Prostate gland (tissue), 2 donors: ENCODE data around the gene ROR1. TPM values are rescaled to one million over a fixed set of nuclear protein-coding genes. Genes with fewer than 3 reads are reported as not detected.

Experiments used
- DNase-seq: peaks from one replicate; pipeline ENCODE4 v3.0.0-alpha.2; 2019; ENCODE audit warnings: low spot score
- H3K27ac ChIP-seq, 2 donors: fragments of 200-600 bp; sonication (generic); 2 replicates each; pipeline ENCODE4 v1.5.1; 2017 to 2019
- H3K27me3 ChIP-seq: fragments of 200-600 bp; sonication (generic); replicated peaks from 2 replicates; pipeline ENCODE4 v1.5.1; 2019; ENCODE audit not compliant: insufficient read depth
- H3K36me3 ChIP-seq, 2 donors: fragments of 200-600 bp; sonication (generic); 1 replicate in 1 of 2; 2 replicates in 1 of 2; pipeline versions ENCODE4 v1.5.1 to v1.8.1; 2017 to 2019
- H3K4me1 ChIP-seq: fragments of 200-600 bp; sonication (generic); replicated peaks from 2 replicates; pipeline ENCODE4 v1.5.1; 2019
- H3K4me3 ChIP-seq, 2 donors: fragments of 200-600 bp; sonication (generic); 2 replicates each; pipeline ENCODE4 v1.5.1; 2017 to 2019
- H3K9me3 ChIP-seq: fragments of 200-600 bp; sonication (generic); 2 replicates; pipeline ENCODE4 v1.5.1; 2017
- POLR2A ChIP-seq: fragments of 450-650 bp; IDR thresholded peaks from one replicate; pipeline ENCODE4 v1.6.1; 2016; ENCODE audit warnings: antibody characterized with exemption, mild to moderate bottlenecking
- POLR2AphosphoS5 ChIP-seq: sonication (generic); formaldehyde crosslinking; IDR thresholded peaks from one replicate; pipeline ENCODE4 v1.6.1; 2017; ENCODE audit warnings: antibody characterized with exemption
- WGBS: methylation state at CpG from one replicate; pipeline ENCODE4 v1.1.5; 2018; 5-methylcytosine and 5-hydroxymethylcytosine counted together
- intact Hi-C: fragments of 100-400 bp; cut with DNase I; formaldehyde crosslinking; loops from one replicate; pipeline ENCODE4 v1.14.2; 2022
- total RNA-seq, 2 donors: library from RNA; depleted of rRNA; stranded (reverse); fragments of >200 nt; gene quantifications; one replicate each; pipeline ENCODE4 v1.1.0, GENCODE V29; 2016
- TF ChIP-seq, protein P1 (sequence below), 4 experiments: fragments of 200-600 bp in 2 of 4; fragments of 450-650 bp in 2 of 4; sonication (generic) in 2 of 4; IDR thresholded peaks; 1 replicate in 3 of 4; 2 replicates in 1 of 4; pipeline ENCODE4 v1.5.1; 2016 to 2019; ENCODE audit warnings: antibody characterized with exemption in 4 of 4, mild to moderate bottlenecking in 2 of 4, moderate library complexity in 2 of 4

The ROR1 gene
- total RNA-seq, 2 donors from 2014 or later, result 7.3 to 11.1 TPM

DNA sequence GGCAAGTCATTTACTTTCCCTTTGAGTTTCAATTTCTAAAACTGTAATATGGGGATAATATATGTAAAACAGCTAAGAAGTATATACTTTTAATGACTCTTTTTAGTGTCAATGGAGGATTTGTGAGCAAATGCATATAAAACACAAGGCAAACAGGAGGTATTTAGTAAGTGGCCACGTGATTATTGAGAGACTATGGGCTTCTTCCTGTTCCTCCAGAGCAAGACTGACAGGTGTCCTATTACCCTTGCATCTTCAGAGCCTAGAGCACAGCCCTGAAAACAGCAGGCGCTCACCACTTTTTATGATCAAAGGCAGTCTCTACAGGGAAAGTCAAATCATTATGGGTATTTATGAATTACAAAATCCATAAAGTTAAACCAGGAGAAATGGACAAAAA lies 941 bp upstream of the ROR1 start:
- TF ChIP-seq, protein P1, sequence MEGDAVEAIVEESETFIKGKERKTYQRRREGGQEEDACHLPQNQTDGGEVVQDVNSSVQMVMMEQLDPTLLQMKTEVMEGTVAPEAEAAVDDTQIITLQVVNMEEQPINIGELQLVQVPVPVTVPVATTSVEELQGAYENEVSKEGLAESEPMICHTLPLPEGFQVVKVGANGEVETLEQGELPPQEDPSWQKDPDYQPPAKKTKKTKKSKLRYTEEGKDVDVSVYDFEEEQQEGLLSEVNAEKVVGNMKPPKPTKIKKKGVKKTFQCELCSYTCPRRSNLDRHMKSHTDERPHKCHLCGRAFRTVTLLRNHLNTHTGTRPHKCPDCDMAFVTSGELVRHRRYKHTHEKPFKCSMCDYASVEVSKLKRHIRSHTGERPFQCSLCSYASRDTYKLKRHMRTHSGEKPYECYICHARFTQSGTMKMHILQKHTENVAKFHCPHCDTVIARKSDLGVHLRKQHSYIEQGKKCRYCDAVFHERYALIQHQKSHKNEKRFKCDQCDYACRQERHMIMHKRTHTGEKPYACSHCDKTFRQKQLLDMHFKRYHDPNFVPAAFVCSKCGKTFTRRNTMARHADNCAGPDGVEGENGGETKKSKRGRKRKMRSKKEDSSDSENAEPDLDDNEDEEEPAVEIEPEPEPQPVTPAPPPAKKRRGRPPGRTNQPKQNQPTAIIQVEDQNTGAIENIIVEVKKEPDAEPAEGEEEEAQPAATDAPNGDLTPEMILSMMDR (IDR thresholded peaks at IDR 0.05), result no peak
- no peak for TF ChIP-seq POLR2AphosphoS5
- Histone ChIP-seq H3K36me3 (no peaks in the 10 kb centered on the region), H3K27me3 (no peaks in the 10 kb centered on the region), H3K4me1 (no peaks in the 10 kb centered on the region), H3K9me3 (no peaks in the 10 kb centered on the region), H3K27ac (no peak overlapping the region), H3K4me3 (no peak overlapping the region)
- WGBS, result 66% methylated on average over 2 of the region's 2 CpGs
- DNase-seq, result no peak
- intact Hi-C loops, result loop anchor here (10.0 kb wide), 1 partner anchor 392 kb away; no protein-coding TSS in a partner anchor

DNA sequence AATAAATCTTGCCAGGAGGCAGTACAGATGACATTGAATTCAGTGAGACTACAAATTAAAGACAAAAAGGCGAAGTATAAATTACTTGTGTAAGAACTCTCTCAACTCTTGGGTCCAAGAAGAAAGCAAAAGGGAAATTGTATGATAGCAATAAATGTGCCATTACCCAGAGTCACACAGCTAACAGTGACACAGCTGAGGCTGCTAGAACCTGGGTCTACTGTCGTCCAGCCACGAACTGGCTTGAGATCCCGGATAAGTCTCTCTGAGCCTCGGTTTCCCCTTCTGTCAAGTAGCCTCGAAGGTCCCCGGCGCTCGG lies 362 bp upstream of the ROR1 start:
- Histone ChIP-seq H3K27me3 (no peaks in the 10 kb centered on the region), H3K9me3 (no peaks in the 10 kb centered on the region), H3K27ac (peak overlapping the region; percentile 77 to 80), H3K4me1 (no peaks in the 10 kb centered on the region), H3K36me3 (no peaks in the 10 kb centered on the region), H3K4me3 (peak overlapping the region; percentile 54 to 55)
- WGBS, result 6% methylated on average over 9 of the region's 9 CpGs
- TF ChIP-seq POLR2AphosphoS5 (no peak), POLR2A (no peak)
- TF ChIP-seq, protein P1 (IDR thresholded peaks at IDR 0.05), result no peak
- intact Hi-C loops, result loop anchor here (10.0 kb wide), 1 partner anchor 391 kb away; no protein-coding TSS in a partner anchor
- no peak for DNase-seq

DNA sequence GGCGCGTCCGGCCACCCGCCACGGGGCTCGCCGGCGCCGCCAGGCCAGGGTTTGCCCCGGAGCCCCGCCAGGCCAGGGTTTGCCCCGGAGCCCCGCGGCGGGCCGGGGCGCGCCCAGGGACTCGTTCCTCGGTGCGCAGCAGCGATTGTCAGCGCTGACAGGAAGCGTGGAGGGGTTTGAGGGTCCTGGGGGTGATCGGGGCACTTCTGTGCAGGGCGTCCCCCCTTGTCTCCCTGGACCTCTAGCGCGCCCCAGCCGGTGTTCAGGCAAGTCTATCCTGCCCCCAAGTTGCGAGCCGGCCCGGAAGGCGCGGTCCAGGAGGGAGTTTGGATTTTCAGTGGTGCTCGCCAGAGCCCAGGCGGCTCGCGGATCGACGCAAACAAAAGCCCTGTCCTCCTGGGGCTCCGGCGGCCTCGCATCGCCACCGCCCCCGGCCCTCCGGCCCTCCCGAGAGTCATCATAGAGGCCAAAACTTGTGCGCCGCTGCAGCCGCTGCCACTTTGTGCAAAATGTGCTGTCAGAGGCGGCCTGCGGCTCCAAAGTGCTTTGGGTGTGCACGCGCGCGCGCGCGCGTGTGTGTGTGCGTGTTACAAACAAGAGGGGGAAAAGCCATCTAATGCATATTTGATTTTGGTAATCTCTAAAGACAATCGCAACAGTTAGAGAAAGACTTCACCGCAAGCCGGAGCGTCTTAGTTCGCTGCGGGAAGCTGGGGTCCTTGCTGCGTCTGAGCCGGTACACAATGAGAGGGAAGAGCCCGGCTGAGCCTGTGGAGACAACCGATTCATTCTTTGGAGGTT lies 1.0 kb downstream of the ROR1 start:
- Histone ChIP-seq H3K27me3 (no peaks in the 10 kb centered on the region), H3K27ac (peak overlapping the region; percentile 77 to 80), H3K9me3 (no peaks in the 10 kb centered on the region), H3K36me3 (no peaks in the 10 kb centered on the region), H3K4me3 (peak overlapping the region; percentile 54 to 55), H3K4me1 (no peaks in the 10 kb centered on the region)
- intact Hi-C loops, result loop anchor here (2.0 to 10.0 kb wide), 6 partner anchors 76 to 466 kb away; no protein-coding TSS in a partner anchor
- DNase-seq, result no peak
- WGBS, result 1% methylated on average over 62 of the region's 72 CpGs
- TF ChIP-seq, protein P1 (IDR thresholded peaks at IDR 0.05), result no peak
- TF ChIP-seq POLR2AphosphoS5 (no peak), POLR2A (no peak)

DNA sequence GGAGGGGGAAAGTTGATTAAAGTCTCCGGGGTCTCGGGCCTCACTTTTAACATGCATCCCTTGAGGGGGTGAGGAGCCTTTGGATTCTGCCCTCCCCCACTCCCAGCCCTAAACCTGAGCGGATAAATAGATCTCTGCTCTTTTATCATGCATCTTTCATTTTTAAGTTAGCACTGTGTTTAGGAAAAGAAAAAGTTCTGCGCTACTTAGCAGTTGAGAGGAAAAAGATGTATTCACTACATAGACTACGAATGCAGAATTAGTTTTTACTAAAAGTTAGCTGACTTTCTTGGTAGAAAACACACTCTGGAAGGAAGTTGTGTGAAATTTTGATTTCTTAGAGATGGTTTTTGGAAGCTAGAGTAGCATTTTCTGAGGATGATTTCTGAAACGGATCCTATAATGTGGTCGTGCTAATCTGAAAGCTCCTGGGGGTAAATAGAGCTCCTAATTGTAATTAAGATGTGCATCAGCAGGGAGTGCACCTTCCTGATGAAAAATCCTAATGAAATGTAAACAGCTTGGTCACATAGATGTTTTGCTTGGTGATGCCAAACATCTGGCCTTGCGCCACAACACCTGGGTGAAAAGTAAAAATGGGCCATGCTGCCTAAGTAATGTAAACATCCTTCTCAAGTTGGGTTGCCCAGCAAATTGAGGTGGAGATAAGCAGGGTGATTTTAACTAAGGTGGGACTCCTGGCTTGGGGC lies 1.8 kb downstream of the ROR1 start:
- Histone ChIP-seq H3K27me3 (no peaks in the 10 kb centered on the region), H3K4me3 (peak overlapping the region; percentile 54 to 55), H3K27ac (peak overlapping the region in 1 of 2 donors; percentile 77), H3K9me3 (no peaks in the 10 kb centered on the region), H3K36me3 (no peaks in the 10 kb centered on the region), H3K4me1 (no peaks in the 10 kb centered on the region)
- 22% methylated on average over 8 of the region's 8 CpGs for WGBS
- intact Hi-C loops, result loop anchor here (2.0 to 10.0 kb wide), 6 partner anchors 77 to 465 kb away; no protein-coding TSS in a partner anchor
- no peak for DNase-seq
- TF ChIP-seq POLR2AphosphoS5 (no peak), POLR2A (no peak)
- TF ChIP-seq, protein P1 (IDR thresholded peaks at IDR 0.05), result no peak
